Karpas-422 (cell line): ENCODE results near the gene PTPN21. TPM values are rescaled to one million over a fixed set of nuclear protein-coding genes. Genes with fewer than 3 reads are reported as not detected.

Experiments used
- DNase-seq: peaks from one replicate; pipeline ENCODE4 v3.0.0-alpha.2; 2015
- H2AFZ ChIP-seq: fragments of 200-600 bp; sonication (generic); 2 replicates; pipeline ENCODE4 v1.6.1; 2014; ENCODE audit warnings: antibody characterized with exemption, low read length, mixed read lengths
- H3K27ac ChIP-seq: fragments of 200-600 bp; sonication (generic); 2 replicates; pipeline ENCODE4 v1.5.1; 2014; ENCODE audit warnings: mild to moderate bottlenecking, low read length, moderate library complexity
- H3K27me3 ChIP-seq: fragments of 200-600 bp; sonication (generic); 2 replicates; pipeline ENCODE4 v1.6.1; 2014; ENCODE audit warnings: low read length, mixed read lengths
- H3K36me3 ChIP-seq: fragments of 200-600 bp; sonication (generic); 2 replicates; pipeline ENCODE4 v1.6.1; 2014; ENCODE audit warnings: low read length, mixed read lengths; ENCODE audit not compliant: insufficient read depth
- H3K4me1 ChIP-seq: fragments of 200-600 bp; sonication (generic); 2 replicates; pipeline ENCODE4 v1.6.1; 2014; ENCODE audit warnings: mild to moderate bottlenecking, low read length, mixed read lengths
- H3K4me2 ChIP-seq: fragments of 200-600 bp; sonication (generic); 2 replicates; pipeline ENCODE4 v1.6.1; 2014; ENCODE audit warnings: low read length, low read depth, mild to moderate bottlenecking; ENCODE audit not compliant: poor library complexity, severe bottlenecking
- H3K4me3 ChIP-seq: fragments of 200-600 bp; sonication (generic); 2 replicates; pipeline ENCODE4 v1.5.1; 2014; ENCODE audit warnings: mild to moderate bottlenecking, antibody characterized with exemption, low read length, mixed read lengths
- H3K79me2 ChIP-seq: fragments of 200-600 bp; sonication (generic); 2 replicates; pipeline ENCODE4 v1.6.1; 2014; ENCODE audit warnings: mild to moderate bottlenecking, low read length, mixed read lengths
- H3K9ac ChIP-seq: fragments of 200-600 bp; sonication (generic); 2 replicates; pipeline ENCODE4 v1.6.0; 2014; ENCODE audit warnings: low read length
- H3K9me2 ChIP-seq: fragments of 200-600 bp; sonication (generic), shearing (Covaris generic); replicated peaks from 2 replicates; pipeline ENCODE4 v1.6.0; 2014; ENCODE audit warnings: mild to moderate bottlenecking, low read length, moderate library complexity; ENCODE audit not compliant: insufficient read depth
- H3K9me3 ChIP-seq: fragments of 300-700, 200-600 bp; sonication (generic); 2 replicates; pipeline ENCODE4 v1.6.1; 2014; ENCODE audit warnings: low read length, mixed read lengths
- H4K20me1 ChIP-seq: fragments of 200-600 bp; sonication (generic); 2 replicates; pipeline ENCODE4 v1.6.1; 2014; ENCODE audit warnings: mild to moderate bottlenecking, antibody characterized with exemption, low read length, low read depth; ENCODE audit not compliant: insufficient read depth
- total RNA-seq: library from RNA; depleted of rRNA; stranded (reverse); fragments of >200 nt; shearing (Covaris generic); gene quantifications from 2 replicates; pipeline ENCODE4 v1.2.3, GENCODE V29; 2014; ENCODE audit warnings: low replicate concordance

The PTPN21 gene
- total RNA-seq, 1 experiment from 2014 or later: not detected

- no peak for DNase-seq
- Histone ChIP-seq H3K4me2 (no peak overlapping the region), H3K27me3 (no peaks in the 10 kb centered on the region), H3K9me3 (no peaks in the 10 kb centered on the region), H3K9ac (no peak overlapping the region), H3K9me2 (no peaks in the 10 kb centered on the region), H4K20me1 (no peaks in the 10 kb centered on the region), H3K27ac (no peak overlapping the region), H2AFZ (no peak overlapping the region), H3K79me2 (peaks cover 23% of the 10 kb centered on the region), H3K4me3 (no peak overlapping the region), H3K4me1 (no peaks in the 10 kb centered on the region), H3K36me3 (peaks cover 38% of the 10 kb centered on the region)
Measured at GRCh38 chr14:88590173-88590572, 35.4 kb upstream of the PTPN21 start.

- no peaks in the 10 kb centered on the region for H3K4me1 ChIP-seq
- H3K9ac ChIP-seq: no peak overlapping the region
- no peaks in the 10 kb centered on the region for H4K20me1 ChIP-seq
- H3K27me3 ChIP-seq: no peaks in the 10 kb centered on the region
- H3K9me3 ChIP-seq: no peaks in the 10 kb centered on the region
- no peak overlapping the region for H2AFZ ChIP-seq
- H3K27ac ChIP-seq: no peak overlapping the region
- H3K9me2 ChIP-seq: no peaks in the 10 kb centered on the region
- no peak overlapping the region for H3K4me2 ChIP-seq
- DNase-seq: no peak
- no peak overlapping the region for H3K4me3 ChIP-seq
- H3K79me2 ChIP-seq: peaks cover 30% of the 10 kb centered on the region
- H3K36me3 ChIP-seq: peaks cover 37% of the 10 kb centered on the region
Measured at GRCh38 chr14:88588081-88588480, 33.3 kb upstream of the PTPN21 start.

GRCh38 chr14:88584451-88584850 is 29.6 kb upstream of the PTPN21 start:
- DNase-seq: no peak
- Histone ChIP-seq H2AFZ (no peak overlapping the region), H4K20me1 (no peaks in the 10 kb centered on the region), H3K36me3 (peaks cover 46% of the 10 kb centered on the region), H3K4me1 (no peaks in the 10 kb centered on the region), H3K79me2 (peaks cover 29% of the 10 kb centered on the region), H3K9me2 (no peaks in the 10 kb centered on the region), H3K4me2 (no peak overlapping the region), H3K27ac (no peak overlapping the region), H3K9ac (no peak overlapping the region), H3K27me3 (no peaks in the 10 kb centered on the region), H3K9me3 (no peaks in the 10 kb centered on the region), H3K4me3 (no peak overlapping the region)

- no peaks in the 10 kb centered on the region for H4K20me1 ChIP-seq
- no peak overlapping the region for H3K27ac ChIP-seq
- peaks cover 5% of the 10 kb centered on the region; the same call in 1 of the 2 replicates for H3K79me2 ChIP-seq
- no peaks in the 10 kb centered on the region for H3K27me3 ChIP-seq
- no peaks in the 10 kb centered on the region for H3K9me3 ChIP-seq
- H3K4me3 ChIP-seq: no peak overlapping the region
- peaks cover 60% of the 10 kb centered on the region for H3K36me3 ChIP-seq
- no peak overlapping the region for H2AFZ ChIP-seq
- H3K4me2 ChIP-seq: no peak overlapping the region
- no peak for DNase-seq
- no peak overlapping the region for H3K9ac ChIP-seq
- no peaks in the 10 kb centered on the region for H3K4me1 ChIP-seq
- H3K9me2 ChIP-seq: no peaks in the 10 kb centered on the region
Measured at GRCh38 chr14:88576222-88576621, 21.4 kb upstream of the PTPN21 start.

GRCh38 chr14:88572117-88572516 is 17.3 kb upstream of the PTPN21 start:
- H3K9me3 ChIP-seq: 0 out of 2 replicates have a peak, but pooled peaks cover 5% of the 10 kb centered on the region
- no peaks in the 10 kb centered on the region for H3K9me2 ChIP-seq
- H3K36me3 ChIP-seq: peaks cover 77% of the 10 kb centered on the region
- no peak for DNase-seq
- no peak overlapping the region for H2AFZ ChIP-seq
- no peak overlapping the region for H3K27ac ChIP-seq
- H3K27me3 ChIP-seq: no peaks in the 10 kb centered on the region
- no peak overlapping the region for H3K4me3 ChIP-seq
- no peak overlapping the region for H3K9ac ChIP-seq
- H3K79me2 ChIP-seq: peaks cover 23% of the 10 kb centered on the region
- H3K4me2 ChIP-seq: no peak overlapping the region
- no peaks in the 10 kb centered on the region for H3K4me1 ChIP-seq
- no peaks in the 10 kb centered on the region for H4K20me1 ChIP-seq

- Histone ChIP-seq H4K20me1 (peaks cover 7% of the 10 kb centered on the region; the same call in 1 of the 2 replicates), H3K36me3 (peaks cover 62% of the 10 kb centered on the region), H3K79me2 (peaks cover 54% of the 10 kb centered on the region), H3K4me1 (peaks cover 13% of the 10 kb centered on the region), H3K4me3 (no peak overlapping the region), H3K27me3 (no peaks in the 10 kb centered on the region), H3K4me2 (no peak overlapping the region), H3K27ac (no peak overlapping the region), H2AFZ (no peak overlapping the region), H3K9ac (no peak overlapping the region), H3K9me2 (no peaks in the 10 kb centered on the region), H3K9me3 (0 out of 2 replicates have a peak, but pooled peaks cover 5% of the 10 kb centered on the region)
- DNase-seq: peak; percentile 52
Measured at GRCh38 chr14:88568196-88568595, 13.4 kb upstream of the PTPN21 start.

GRCh38 chr14:88565427-88565826 is 10.6 kb upstream of the PTPN21 start:
- Histone ChIP-seq H3K79me2 (peaks cover 51% of the 10 kb centered on the region), H4K20me1 (peaks cover 7% of the 10 kb centered on the region; the same call in 1 of the 2 replicates), H3K27ac (no peak overlapping the region), H2AFZ (no peak overlapping the region), H3K4me1 (peaks cover 18% of the 10 kb centered on the region), H3K36me3 (peaks cover 45% of the 10 kb centered on the region), H3K9me3 (0 out of 2 replicates have a peak, but pooled peaks cover 5% of the 10 kb centered on the region), H3K9me2 (no peaks in the 10 kb centered on the region), H3K9ac (no peak overlapping the region), H3K4me3 (no peak overlapping the region), H3K27me3 (no peaks in the 10 kb centered on the region), H3K4me2 (no peak overlapping the region)
- no peak for DNase-seq

GRCh38 chr14:88563845-88564244 is 9.0 kb upstream of the PTPN21 start:
- 0 out of 2 replicates have a peak, but pooled peaks cover 5% of the 10 kb centered on the region for H3K9me3 ChIP-seq
- H2AFZ ChIP-seq: peak overlapping the region; percentile 80; the same call in 1 of the 2 replicates
- H3K79me2 ChIP-seq: peaks cover 47% of the 10 kb centered on the region
- peak overlapping the region; percentile 93 for H3K9ac ChIP-seq
- no peaks in the 10 kb centered on the region for H3K27me3 ChIP-seq
- H3K9me2 ChIP-seq: no peaks in the 10 kb centered on the region
- peaks cover 30% of the 10 kb centered on the region for H3K36me3 ChIP-seq
- H3K4me3 ChIP-seq: peak overlapping the region; percentile 90
- H3K4me2 ChIP-seq: peak overlapping the region; percentile 92
- H3K27ac ChIP-seq: no peak overlapping the region
- H4K20me1 ChIP-seq: peaks cover 7% of the 10 kb centered on the region; the same call in 1 of the 2 replicates
- DNase-seq: no peak
- peaks cover 18% of the 10 kb centered on the region for H3K4me1 ChIP-seq
